Mucosa of stomach (tissue), 1 donor: ENCODE measurements around the gene GIGYF1.

Experiments used
- H3K27me3 ChIP-seq: one replicate; pipeline ENCODE4 v1.7.0; 2013; ENCODE audit warnings: mild to moderate bottlenecking, low read length; ENCODE audit not compliant: control insufficient read depth, insufficient read depth
- H3K36me3 ChIP-seq: one replicate; pipeline ENCODE4 v1.7.0; 2013; ENCODE audit warnings: low read length; ENCODE audit not compliant: control insufficient read depth, insufficient read depth
- H3K4me1 ChIP-seq: one replicate; pipeline ENCODE4 v1.7.0; 2013; ENCODE audit warnings: mild to moderate bottlenecking, low read length; ENCODE audit not compliant: control insufficient read depth, insufficient read depth
- H3K4me3 ChIP-seq: one replicate; pipeline ENCODE4 v1.7.0; 2013; ENCODE audit warnings: low read length
- H3K9ac ChIP-seq: one replicate; pipeline ENCODE4 v1.7.0; 2013; ENCODE audit warnings: mild to moderate bottlenecking, low read length, moderate library complexity
- H3K9me3 ChIP-seq: one replicate; pipeline ENCODE4 v1.7.0; 2013; ENCODE audit warnings: mild to moderate bottlenecking, low read length, moderate library complexity; ENCODE audit not compliant: control insufficient read depth
- donor health status: Pancreatic carcinoma.

Gene GIGYF1

DNA sequence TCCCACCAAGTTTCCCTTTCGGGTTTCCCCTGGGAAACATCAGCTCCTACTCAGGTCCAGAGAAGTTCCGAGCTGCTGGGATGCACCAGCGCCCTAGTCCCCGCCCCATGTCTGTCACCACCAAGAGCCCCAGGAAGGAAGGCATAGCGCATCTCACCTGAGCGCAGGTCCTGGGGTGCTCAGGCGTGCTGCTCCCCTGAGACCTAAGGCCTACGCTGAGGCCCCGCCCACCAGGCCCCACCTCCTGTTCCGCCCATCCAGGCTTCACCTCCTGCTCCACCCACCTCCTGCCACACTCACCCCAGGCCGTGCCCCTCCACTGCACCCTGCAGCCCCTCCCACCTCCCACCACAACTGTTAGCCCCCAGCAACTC lies 51.5 kb downstream of the GIGYF1 start:
- Histone ChIP-seq H3K4me1 (peaks cover 13% of the 10 kb centered on the region), H3K4me3 (no peak overlapping the region), H3K9ac (no peak overlapping the region), H3K36me3 (no peaks in the 10 kb centered on the region), H3K27me3 (peaks cover 8% of the 10 kb centered on the region), H3K9me3 (no peaks in the 10 kb centered on the region)

DNA sequence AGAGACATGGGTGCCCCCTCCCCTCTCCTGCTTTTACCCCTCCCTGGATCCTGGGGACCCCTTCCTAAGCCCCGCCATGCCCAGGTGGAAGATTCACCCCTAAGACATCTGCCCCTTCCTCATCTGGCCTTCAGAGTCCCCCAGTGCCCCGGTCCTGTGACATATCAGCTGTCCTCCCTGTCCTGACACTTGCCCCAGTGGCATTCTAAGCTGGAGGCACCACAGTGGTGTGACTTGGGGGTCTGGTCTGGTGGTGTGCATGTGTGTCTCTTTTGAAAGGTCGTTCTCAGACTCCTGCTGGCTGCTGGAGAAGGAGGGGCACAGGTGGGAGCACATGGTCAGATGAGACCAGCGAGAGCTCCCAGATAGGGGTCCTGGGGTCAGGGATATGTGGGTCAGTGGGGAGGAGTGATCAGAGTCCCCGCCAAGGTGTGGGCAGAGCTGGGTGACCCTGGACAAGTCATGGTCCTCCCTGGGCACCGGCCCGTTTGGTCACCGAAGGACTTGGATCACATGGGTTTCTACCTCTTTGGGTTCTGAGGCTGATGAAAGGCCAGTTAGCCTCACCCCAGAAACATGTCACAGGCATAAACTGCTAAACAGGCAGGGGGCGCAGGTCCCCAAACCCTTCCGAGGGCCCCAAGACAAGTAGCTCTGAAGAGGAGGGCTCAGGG lies 52.1 kb downstream of the GIGYF1 start:
- no peaks in the 10 kb centered on the region for H3K36me3 ChIP-seq
- peaks cover 13% of the 10 kb centered on the region for H3K4me1 ChIP-seq
- H3K4me3 ChIP-seq = no peak overlapping the region
- peaks cover 4% of the 10 kb centered on the region for H3K27me3 ChIP-seq
- H3K9ac ChIP-seq = no peak overlapping the region
- no peaks in the 10 kb centered on the region for H3K9me3 ChIP-seq

DNA sequence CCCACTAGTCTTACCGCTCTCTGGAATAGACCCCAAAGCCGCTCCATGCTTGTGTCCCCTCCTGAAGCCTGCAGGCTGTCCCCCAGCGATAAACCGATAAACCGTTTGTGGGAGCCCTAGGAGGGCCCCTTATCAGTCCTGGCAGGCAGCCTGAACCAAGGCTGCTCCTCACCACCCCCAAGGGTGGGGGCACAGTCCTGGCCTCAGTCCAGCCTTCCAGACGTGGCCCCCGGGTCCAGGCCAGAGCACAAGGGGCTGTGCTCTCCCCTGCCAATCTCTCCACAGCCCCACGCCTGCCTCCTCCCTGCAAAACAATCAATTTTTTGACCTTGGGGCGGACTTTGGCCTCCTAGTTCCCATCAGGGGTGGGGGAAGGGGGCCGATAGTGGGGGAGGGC lies 52.6 kb downstream of the GIGYF1 start, which contains the start of gene TFR2:
TSS of gene TFR2 (minus strand) at position 90 of the 397 bp plus-strand sequence. CDS start at position 47, 43 bp downstream.
- H3K9ac ChIP-seq = no peak within 1 kb of the TSS
- H3K36me3 ChIP-seq = no peaks in the 10 kb centered on the region
- H3K27me3 ChIP-seq = peaks cover 4% of the 10 kb centered on the region
- no peak within 1 kb of the TSS for H3K4me3 ChIP-seq
- H3K9me3 ChIP-seq = no peaks in the 10 kb centered on the region
- H3K4me1 ChIP-seq = peaks cover 13% of the 10 kb centered on the region

DNA sequence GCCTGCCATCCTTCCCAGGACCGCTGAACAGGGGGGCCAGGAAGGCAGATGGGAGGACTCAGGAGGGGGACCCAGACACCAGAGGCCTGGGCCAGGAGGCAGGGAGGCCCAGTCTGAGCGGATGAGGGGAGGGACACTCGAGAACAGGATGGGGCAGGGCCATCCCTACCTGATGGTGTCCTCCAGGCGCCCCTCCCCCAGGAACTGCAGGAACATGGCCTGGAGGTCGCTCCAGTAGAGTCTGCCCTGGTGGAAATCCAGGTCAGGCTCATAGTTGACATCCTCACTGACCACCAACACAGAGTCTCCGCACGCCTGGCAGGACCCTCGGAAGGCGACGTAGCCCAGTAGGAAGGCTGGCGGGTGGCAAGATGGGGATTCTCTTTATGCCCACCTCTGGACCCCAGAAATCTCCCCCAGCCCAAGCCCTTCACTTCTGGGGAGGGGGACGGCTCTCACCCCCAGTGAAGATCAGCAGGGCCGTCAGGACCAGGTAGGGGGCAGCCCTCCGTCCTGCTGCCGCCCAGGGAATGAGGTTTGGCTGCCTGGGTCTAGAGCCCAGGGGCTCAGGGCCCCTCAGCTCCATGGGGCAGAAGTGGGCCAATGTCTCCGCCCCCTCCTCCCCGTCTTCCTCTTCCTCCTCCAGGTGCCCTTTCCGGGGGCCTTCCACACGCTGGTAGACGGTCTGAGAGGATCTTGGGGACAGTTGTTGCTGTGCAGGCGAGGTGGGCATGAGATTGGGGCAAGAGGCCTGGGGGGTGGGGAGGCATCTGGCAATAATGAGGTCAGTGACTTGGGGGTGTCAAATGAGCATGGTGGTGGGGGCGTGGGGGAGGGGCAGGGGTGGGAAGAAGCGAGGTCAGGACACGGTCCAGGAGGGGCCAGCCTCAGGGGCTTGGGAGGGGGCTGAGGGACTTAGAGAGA lies 53.3 kb downstream of the GIGYF1 start:
- Histone ChIP-seq H3K9ac (no peak overlapping the region), H3K4me3 (no peak overlapping the region), H3K36me3 (no peaks in the 10 kb centered on the region), H3K27me3 (peaks cover 4% of the 10 kb centered on the region), H3K9me3 (no peaks in the 10 kb centered on the region), H3K4me1 (peaks cover 13% of the 10 kb centered on the region)

DNA sequence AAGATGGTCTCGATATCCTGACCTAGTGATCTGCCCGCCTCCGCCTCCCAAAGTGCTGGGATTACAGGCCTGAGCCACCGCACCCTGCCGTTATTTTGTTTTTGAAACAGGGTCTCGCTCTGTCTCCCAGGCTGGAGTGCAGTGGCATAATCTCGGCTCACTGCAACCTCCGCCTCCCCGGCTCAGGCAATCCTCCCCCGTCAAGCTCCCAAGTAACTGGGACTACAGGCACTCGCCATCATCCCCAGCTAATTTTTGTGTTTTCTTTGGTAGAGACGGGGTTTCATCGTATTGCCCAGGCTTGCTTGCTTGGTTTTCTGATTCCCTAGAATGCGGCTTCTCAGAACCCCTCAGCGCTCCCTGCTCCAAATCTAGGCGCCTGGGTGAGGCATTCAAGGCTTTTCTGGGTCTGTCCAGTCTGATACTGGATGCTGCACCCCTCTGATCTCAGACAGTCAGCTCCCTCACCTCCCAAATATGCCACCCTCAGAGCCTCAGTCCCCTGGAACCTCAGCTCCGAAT lies 54.0 kb downstream of the GIGYF1 start:
- H3K27me3 ChIP-seq = peaks cover 4% of the 10 kb centered on the region
- no peak overlapping the region for H3K9ac ChIP-seq
- no peaks in the 10 kb centered on the region for H3K9me3 ChIP-seq
- no peak overlapping the region for H3K4me3 ChIP-seq
- H3K36me3 ChIP-seq = no peaks in the 10 kb centered on the region
- H3K4me1 ChIP-seq = peaks cover 13% of the 10 kb centered on the region

DNA sequence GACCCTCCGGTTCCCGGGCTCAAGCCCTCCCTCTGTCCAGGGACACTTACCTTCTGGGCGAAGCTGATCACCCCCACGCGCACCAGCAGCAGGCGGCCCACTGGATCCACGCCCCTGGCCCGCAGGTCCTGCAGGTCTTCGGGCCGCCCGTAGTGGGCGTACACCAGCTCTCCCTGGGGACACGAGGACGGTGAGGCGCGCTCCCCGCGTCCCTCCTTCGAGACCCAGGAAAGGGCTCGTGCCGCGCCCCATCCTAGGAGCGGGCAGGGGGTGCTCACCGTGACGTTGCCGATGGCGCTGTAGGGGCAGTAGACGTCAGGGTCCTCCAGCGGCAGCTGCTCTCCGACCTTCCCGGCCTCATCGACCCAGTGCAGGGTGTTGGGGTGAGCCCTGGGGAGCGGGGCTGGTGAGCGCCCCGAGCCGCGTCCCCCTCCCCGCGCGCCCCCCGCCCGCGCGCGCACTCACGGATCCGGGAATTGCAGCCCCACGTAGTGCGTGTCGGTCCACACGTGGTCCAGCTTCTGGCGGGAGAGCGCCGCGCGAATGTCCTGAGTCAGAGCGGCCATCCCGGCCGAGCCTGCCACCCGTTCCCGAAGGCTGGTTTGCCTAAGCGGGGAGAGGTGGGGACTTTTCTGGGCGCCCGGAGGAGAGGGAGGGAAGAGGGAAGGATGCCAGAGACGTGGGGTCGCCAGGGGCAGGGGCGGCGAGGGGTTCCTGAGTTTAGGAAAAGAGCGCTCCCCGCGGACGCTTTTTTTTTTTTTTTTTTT lies 60.9 kb downstream of the GIGYF1 start:
- H3K9me3 ChIP-seq = no peaks in the 10 kb centered on the region
- H3K27me3 ChIP-seq = peaks cover 5% of the 10 kb centered on the region
- H3K4me1 ChIP-seq = peaks cover 7% of the 10 kb centered on the region
- peak overlapping the region; percentile 57 for H3K9ac ChIP-seq
- H3K36me3 ChIP-seq = no peaks in the 10 kb centered on the region
- H3K4me3 ChIP-seq = peak overlapping the region; percentile 60

DNA sequence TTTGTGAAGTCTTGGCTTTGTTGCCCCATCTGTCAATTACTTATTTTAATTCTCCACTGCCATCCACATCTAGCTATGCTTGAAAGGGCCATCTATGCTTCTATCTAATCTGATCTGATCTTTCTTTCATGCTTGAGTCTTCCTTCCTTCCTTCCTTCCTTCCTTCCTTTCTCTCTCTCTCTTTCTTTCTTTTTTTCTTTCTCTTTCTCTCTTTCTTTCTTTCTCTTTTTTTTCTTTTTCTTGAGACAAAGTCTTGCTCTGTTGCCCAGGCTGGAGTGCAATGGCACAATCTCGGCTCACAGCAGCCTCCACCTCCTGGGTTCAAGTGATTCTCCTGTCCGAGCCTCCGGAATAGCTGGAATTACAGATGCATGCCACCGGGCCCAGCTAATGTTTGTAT lies 64.0 kb downstream of the GIGYF1 start:
- no peaks in the 10 kb centered on the region for H3K9me3 ChIP-seq

More for the DNA sequence above, 64.0 kb downstream of the GIGYF1 start:
- Histone ChIP-seq H3K4me1 (peaks cover 16% of the 10 kb centered on the region), H3K27me3 (peaks cover 5% of the 10 kb centered on the region), H3K36me3 (no peaks in the 10 kb centered on the region), H3K4me3 (no peak overlapping the region), H3K9ac (no peak overlapping the region)
